IMR-90 (cell line): ENCODE measurements around the gene CCDC18. TPM values are rescaled to one million over a fixed set of nuclear protein-coding genes. Genes with fewer than 3 reads are reported as not detected.

Source experiments
- ATAC-seq: fragments of 200-7000 bp; cut with Tn5 transposase; 2 replicates; pipeline ENCODE4 v1.9.1; 2020; ENCODE audit warnings: low read depth, mild to moderate bottlenecking, moderate library complexity
- BruUV-seq: library from RNA; stranded (reverse); fragments of 400-500 nt; replicated peaks from 2 replicates; lab custom pipeline; 2021; lab: Mats Ljungman, UMichigan
- CTCF ChIA-PET: fragments of 300-600 bp; formaldehyde crosslinking; extraction: SDS; loops from one replicate; lab custom pipeline; 2021; ENCODE audit warnings: antibody characterized with exemption; lab: Yijun Ruan, JAX
- POLR2A ChIA-PET: fragments of 300-600 bp; sonication (Branson Sonifier 250); formaldehyde crosslinking; loops from one replicate; lab custom pipeline; 2022; ENCODE audit warnings: antibody characterized with exemption; ENCODE audit not compliant: unreplicated experiment; lab: Charles Lee
- DNase-seq: peaks from one replicate; pipeline ENCODE4 v3.0.0; 2013
- H2AFZ ChIP-seq: replicated peaks from 2 replicates; pipeline ENCODE3; 2013; ENCODE audit warnings: low read length, mild to moderate bottlenecking; ENCODE audit not compliant: poor library complexity
- H2AK5ac ChIP-seq: 2 replicates; pipeline ENCODE4 v1.6.1; 2013; ENCODE audit warnings: low read depth, low read length, inconsistent platforms
- H2AK9ac ChIP-seq: replicated peaks from 2 replicates; pipeline ENCODE3; 2013; ENCODE audit warnings: mild to moderate bottlenecking, low read depth, low read length, moderate library complexity; ENCODE audit not compliant: poor library complexity
- H2BK120ac ChIP-seq: 2 replicates; pipeline ENCODE4 v1.6.1; 2013; ENCODE audit warnings: low read depth, low read length, inconsistent platforms
- H2BK15ac ChIP-seq: 3 replicates; pipeline ENCODE4 v1.6.1; 2013; ENCODE audit warnings: low read depth, low read length, inconsistent platforms
- H2BK20ac ChIP-seq: 2 replicates; pipeline ENCODE4 v1.6.1; 2013; ENCODE audit warnings: low read depth, mild to moderate bottlenecking, inconsistent platforms, low read length, moderate library complexity
- H2BK5ac ChIP-seq: 2 replicates; pipeline ENCODE4 v1.6.1; 2013; ENCODE audit warnings: mild to moderate bottlenecking, low read depth, low read length, inconsistent platforms; ENCODE audit not compliant: poor library complexity, severe bottlenecking
- H3K14ac ChIP-seq: replicated peaks from 2 replicates; pipeline ENCODE4 v1.6.1; 2013; ENCODE audit warnings: low read depth, low read length, inconsistent platforms
- H3K18ac ChIP-seq: 2 replicates; pipeline ENCODE4 v1.6.1; 2013; ENCODE audit warnings: low read depth, low read length, control low read depth
- H3K23ac ChIP-seq: 2 replicates; pipeline ENCODE4 v1.6.1; 2013; ENCODE audit warnings: low read depth, low read length, inconsistent platforms
- H3K27ac ChIP-seq: 2 replicates; pipeline ENCODE4 v1.5.1; 2013; ENCODE audit warnings: mild to moderate bottlenecking, control low read depth, low read length; ENCODE audit not compliant: insufficient read depth
- H3K27me3 ChIP-seq: 2 replicates; pipeline ENCODE4 v1.6.1; 2013; ENCODE audit warnings: low read length; ENCODE audit not compliant: control insufficient read depth, insufficient read depth
- H3K36me3 ChIP-seq: 2 replicates; pipeline ENCODE4 v1.6.1; 2013; ENCODE audit warnings: low read length, mixed read lengths; ENCODE audit not compliant: control insufficient read depth, insufficient read depth
- H3K4ac ChIP-seq: 2 replicates; pipeline ENCODE4 v1.6.1; 2013; ENCODE audit warnings: low read depth, low read length, inconsistent platforms
- H3K4me1 ChIP-seq: 2 replicates; pipeline ENCODE4 v1.6.1; 2013; ENCODE audit warnings: low read length, mixed read lengths; ENCODE audit not compliant: control insufficient read depth, insufficient read depth
- H3K4me2 ChIP-seq: 2 replicates; pipeline ENCODE4 v1.6.1; 2013; ENCODE audit warnings: low read depth, mild to moderate bottlenecking, control low read depth, low read length, moderate library complexity
- H3K4me3 ChIP-seq: 2 replicates; pipeline ENCODE4 v1.5.1; 2013; ENCODE audit warnings: low read depth, mild to moderate bottlenecking, control low read depth, low read length, moderate library complexity; ENCODE audit not compliant: insufficient read depth
- H3K56ac ChIP-seq: 2 replicates; pipeline ENCODE4 v1.6.1; 2013; ENCODE audit warnings: low read length, inconsistent platforms; ENCODE audit not compliant: insufficient read depth; ENCODE audit errors: extremely low read depth
- H3K79me1 ChIP-seq, 2 experiments: 2 replicates each; pipeline ENCODE4 v1.6.1; 2013; ENCODE audit warnings: low read length in 2 of 2, inconsistent platforms in 1 of 2, low read depth in 1 of 2
- H3K9ac ChIP-seq: 2 replicates; pipeline ENCODE4 v1.6.1; 2013; ENCODE audit warnings: low read depth, low read length, control low read depth
- H3K9me1 ChIP-seq: 2 replicates; pipeline ENCODE4 v1.6.1; 2013; ENCODE audit warnings: low read length, inconsistent platforms; ENCODE audit not compliant: insufficient read depth
- H3K9me3 ChIP-seq: 2 replicates; pipeline ENCODE4 v1.6.1; 2013; ENCODE audit warnings: low read length; ENCODE audit not compliant: control insufficient read depth, insufficient read depth
- H4K20me1 ChIP-seq: 2 replicates; pipeline ENCODE4 v1.6.1; 2013; ENCODE audit warnings: low read length, inconsistent platforms; ENCODE audit not compliant: insufficient read depth
- H4K5ac ChIP-seq: 2 replicates; pipeline ENCODE4 v1.6.1; 2013; ENCODE audit warnings: mild to moderate bottlenecking, low read depth, low read length, control low read depth
- H4K8ac ChIP-seq, 2 experiments: 2 replicates each; pipeline ENCODE4 v1.6.1; 2013; ENCODE audit warnings: low read depth in 2 of 2, low read length in 2 of 2, control low read depth in 1 of 2, inconsistent platforms in 1 of 2
- H4K91ac ChIP-seq: 2 replicates; pipeline ENCODE4 v1.6.1; 2013; ENCODE audit warnings: low read depth, low read length, inconsistent platforms; ENCODE audit not compliant: insufficient read depth
- CEBPB ChIP-seq: IDR thresholded peaks from 2 replicates; pipeline ENCODE4 v1.6.1; 2012; ENCODE audit warnings: low read depth, low read length, improper control_type of control experiment
- FOS ChIP-seq: fragments of 150-350 bp; IDR thresholded peaks from 2 replicates; pipeline ENCODE4 v1.6.1; 2016; ENCODE audit warnings: low read depth, low read length
- POLR2A ChIP-seq: IDR thresholded peaks from 2 replicates; pipeline ENCODE4 v1.6.1; 2012; ENCODE audit warnings: mild to moderate bottlenecking, low read depth, low read length
- RAD21 ChIP-seq: IDR thresholded peaks from 2 replicates; pipeline ENCODE4 v1.6.1; 2012; ENCODE audit warnings: low read length, improper control_type of control experiment
- RCOR1 ChIP-seq: IDR thresholded peaks from 2 replicates; pipeline ENCODE4 v1.6.1; 2012; ENCODE audit warnings: mild to moderate bottlenecking, low read length, improper control_type of control experiment; ENCODE audit not compliant: insufficient replicate concordance
- WGBS, 2 experiments: methylation state at CpG; one replicate each; pipeline versions ENCODE4 v1.1.5 to v1.1.7; 2013; ENCODE audit warnings: missing lambda C conversion rate in 2 of 2; ENCODE audit not compliant: insufficient read length in 1 of 2; ENCODE audit errors: extremely low coverage in 2 of 2; 5-methylcytosine and 5-hydroxymethylcytosine counted together
- dilution Hi-C: fragments of 300-500 bp; cut with HindIII; formaldehyde crosslinking; loops from one replicate; pipeline ENCODE4 v1.14.3; 2018; ENCODE audit warnings: low sequenced_read_pairs; ENCODE audit not compliant: unreplicated experiment
- in situ Hi-C: fragments of 300-500 bp; cut with MboI; formaldehyde crosslinking; loops from 3 replicates; pipeline ENCODE4 v1.14.3; 2019; ENCODE audit warnings: low sequenced_read_pairs, inconsistent platforms, mixed read lengths
- intact Hi-C: fragments of 100-400 bp; cut with micrococcal nuclease; formaldehyde crosslinking; loops from 2 replicates; pipeline ENCODE4 v1.10.0; 2022
- polyA plus RNA-seq, 3 experiments: library from polyadenylated mRNA; depleted of rRNA; stranded (reverse); fragments of >200 nt; gene quantifications; 2 replicates each; pipeline ENCODE4 v1.2.3, GENCODE V29; 2012; ENCODE audit warnings: low replicate concordance in 1 of 3
- total RNA-seq: library from RNA; depleted of rRNA; stranded (reverse); fragments of >200 nt; gene quantifications from 2 replicates; pipeline ENCODE4 v1.2.3, GENCODE V29; 2012

CCDC18 gene
- total and polyA plus RNA-seq, 2 of the 4 experiments (the other 2 are of a cell fraction): 5.5 to 7.3 TPM

DNA sequence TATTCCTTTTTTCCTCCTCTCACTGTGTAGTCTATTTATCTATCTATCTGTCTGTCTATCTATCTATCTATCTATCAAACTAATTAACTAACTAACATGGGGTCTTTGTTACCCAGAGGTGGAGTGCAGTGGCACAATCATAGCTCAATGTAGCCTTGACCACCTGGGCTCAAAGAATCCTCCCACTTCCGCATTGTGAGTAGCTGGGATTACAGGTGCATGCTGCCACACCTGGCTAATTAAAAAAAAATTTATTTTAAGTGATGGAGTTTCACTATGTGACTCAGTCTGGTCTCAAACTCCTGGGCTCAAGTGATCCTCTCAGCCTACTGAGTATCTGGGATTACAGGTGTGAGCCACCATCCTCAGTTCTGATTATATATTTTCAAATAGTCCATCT is 71.4 kb downstream of the CCDC18 start:
- H2AK9ac ChIP-seq: no peak overlapping the region
- no peak overlapping the region for H4K5ac ChIP-seq
- no peak overlapping the region for H2AK5ac ChIP-seq
- no peak overlapping the region for H2AFZ ChIP-seq
- dilution Hi-C loops (no loop called here), intact Hi-C loops (no loop called here), in situ Hi-C loops (no loop called here)
- ATAC-seq: no peak
- ChIA-PET CTCF (interaction anchor here (0.9 kb wide), 1 partner anchor 63 kb away, joined by 3 read pairs; no protein-coding TSS in a partner anchor), POLR2A (no interaction called here)
- no peak for TF ChIP-seq POLR2A
- no peak for TF ChIP-seq CEBPB
- no peak for TF ChIP-seq FOS
- TF ChIP-seq RAD21: no peak
- no peak for TF ChIP-seq RCOR1
- BruUV-seq: no TSS peak
- H3K4me2 ChIP-seq: no peak overlapping the region
- no peak overlapping the region for H2BK20ac ChIP-seq
- peaks cover 16% of the 10 kb centered on the region; the same call in 1 of the 2 replicates for H3K9me1 ChIP-seq
- DNase-seq: no peak
- no peak overlapping the region for H3K56ac ChIP-seq
- no peak overlapping the region for H2BK5ac ChIP-seq
- H3K23ac ChIP-seq: no peak overlapping the region
- no peak overlapping the region for H3K27ac ChIP-seq
- H3K36me3 ChIP-seq: no peaks in the 10 kb centered on the region
- no peaks in the 10 kb centered on the region for H3K27me3 ChIP-seq
- H3K4ac ChIP-seq: no peak overlapping the region
- peaks cover 6% of the 10 kb centered on the region; the same call in 1 of the 2 replicates for H3K9me3 ChIP-seq
- no peak overlapping the region for H4K91ac ChIP-seq
- H3K4me3 ChIP-seq: no peak overlapping the region
- peaks cover 14 to 18% of the 10 kb centered on the region in 2 experiments for H3K79me1 ChIP-seq
- H2BK120ac ChIP-seq: no peak overlapping the region
- no peak overlapping the region for H3K18ac ChIP-seq
- H2BK15ac ChIP-seq: no peak overlapping the region
- H4K20me1 ChIP-seq: no peaks in the 10 kb centered on the region
- H3K14ac ChIP-seq: no peak overlapping the region
- peaks cover 3% of the 10 kb centered on the region; the same call in 1 of the 2 replicates for H3K4me1 ChIP-seq
- no peak overlapping the region for H3K9ac ChIP-seq
- H4K8ac ChIP-seq: no peak overlapping the region
- WGBS, 2 experiments: no CpG with 5 or more reads among the region's 1 CpG
